ENCODE data around the gene GLI3.

Gene GLI3

GRCh38 chr7:41940760-41941343 is 296.2 kb downstream of the GLI3 start:
- DNase-seq (ENCODE audit: low read depth in 4 of 4, low spot score in 1 of 4): peak; percentile 19 to 40 (median 29)

DNA sequence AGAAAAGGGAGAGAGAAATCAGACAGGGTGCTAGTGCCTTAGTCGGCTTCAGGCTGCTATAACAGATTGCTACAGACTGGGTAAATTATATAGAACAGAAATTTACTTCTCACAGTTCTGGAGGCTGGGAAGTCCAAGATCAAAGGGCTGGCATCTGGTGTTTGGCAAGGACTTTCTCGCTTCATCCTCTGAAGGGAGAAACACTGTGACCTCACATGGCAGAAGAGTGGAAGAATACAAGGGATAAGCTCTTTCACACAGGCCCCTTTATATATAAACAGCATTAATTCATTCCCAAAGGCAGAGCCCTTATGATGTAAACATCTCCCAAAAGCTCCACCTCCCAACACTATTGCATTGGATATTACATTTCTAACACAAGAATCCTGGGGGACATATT is 298.6 kb downstream of the GLI3 start:
- DNase-seq (ENCODE audit: low read depth in 4 of 4, low spot score in 1 of 4): no peak

GRCh38 chr7:41933427-41933826 is 303.6 kb downstream of the GLI3 start:
- DNase-seq (ENCODE audit: low read depth in 4 of 4, low spot score in 1 of 4): no peak

DNA sequence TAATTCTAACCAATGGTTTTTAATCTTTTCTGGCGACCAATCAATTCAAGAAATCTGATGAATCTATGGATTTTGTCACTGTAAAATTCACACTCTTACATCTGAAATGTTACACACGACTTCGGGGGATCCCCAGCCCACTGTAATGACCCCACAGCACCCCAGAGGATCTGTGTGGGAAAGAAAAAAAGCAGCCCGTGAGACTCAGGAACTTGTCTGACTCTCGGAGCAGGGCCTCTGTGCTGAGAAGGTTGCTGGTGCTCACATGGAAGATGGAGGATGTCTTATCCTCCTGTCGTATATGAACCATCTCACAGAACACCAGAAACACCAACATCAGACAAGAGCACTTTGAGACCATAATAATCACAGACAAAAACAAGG is 305.8 kb downstream of the GLI3 start:
- no peak for DNase-seq (ENCODE audit: low read depth in 4 of 4, low spot score in 1 of 4)

- no peak for DNase-seq (ENCODE audit: low read depth in 4 of 4, low spot score in 1 of 4)
Measured at GRCh38 chr7:41930538-41931262, 306.3 kb downstream of the GLI3 start.

GRCh38 chr7:41928781-41929180 is 308.2 kb downstream of the GLI3 start:
- DNase-seq (ENCODE audit: low read depth in 4 of 4, low spot score in 1 of 4): no peak

- DNase-seq (ENCODE audit: low read depth in 4 of 4, low spot score in 1 of 4): no peak
Measured at GRCh38 chr7:41928166-41928565, 308.8 kb downstream of the GLI3 start.

- DNase-seq (ENCODE audit: low read depth in 4 of 4, low spot score in 1 of 4): no peak
Measured at GRCh38 chr7:41927380-41927779, 309.6 kb downstream of the GLI3 start.

DNA sequence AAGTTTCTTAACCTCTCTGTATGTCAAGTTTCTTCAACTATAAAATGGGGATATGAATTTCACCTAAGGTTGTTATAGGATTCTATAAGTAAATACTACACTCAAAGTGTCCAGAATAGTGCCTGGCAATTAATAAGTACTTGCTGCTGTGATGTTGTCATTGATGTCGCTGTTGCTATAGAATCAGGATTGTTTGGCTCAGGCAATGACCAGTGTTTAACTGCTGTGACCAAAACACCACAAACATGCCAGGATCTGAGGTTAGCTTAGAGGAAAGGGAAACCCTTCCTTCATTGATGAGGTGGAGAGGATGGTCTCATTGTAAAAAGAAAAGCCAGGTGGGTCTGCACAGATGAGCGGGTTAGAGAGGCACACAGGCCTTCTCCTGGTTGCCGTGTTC is 311.1 kb downstream of the GLI3 start:
- DNase-seq (ENCODE audit: low read depth in 4 of 4, low spot score in 1 of 4): no peak

GRCh38 chr7:41924796-41925195 is 312.2 kb downstream of the GLI3 start:
- no peak for DNase-seq (ENCODE audit: low read depth in 4 of 4, low spot score in 1 of 4)

DNA sequence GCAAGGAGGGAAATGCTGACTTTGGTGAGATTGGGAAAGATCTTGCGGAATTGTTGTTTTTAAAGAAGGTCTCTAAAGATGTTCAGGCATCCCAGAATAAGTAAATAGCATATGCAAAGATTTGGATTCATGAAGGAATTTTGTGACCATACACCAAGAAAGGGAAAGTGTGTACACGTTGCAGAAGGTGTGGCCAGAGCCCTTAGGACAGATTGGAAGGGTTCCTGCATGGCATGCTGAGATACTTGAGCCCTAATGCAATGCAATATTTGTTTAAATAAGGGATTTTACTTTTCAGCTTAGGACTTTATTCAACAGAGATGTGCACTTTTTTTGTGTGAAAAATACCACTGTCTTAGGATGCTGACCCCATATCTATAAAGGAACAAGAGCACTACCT is 314.6 kb downstream of the GLI3 start:
- no peak for DNase-seq (ENCODE audit: low read depth in 4 of 4, low spot score in 1 of 4)

DNA sequence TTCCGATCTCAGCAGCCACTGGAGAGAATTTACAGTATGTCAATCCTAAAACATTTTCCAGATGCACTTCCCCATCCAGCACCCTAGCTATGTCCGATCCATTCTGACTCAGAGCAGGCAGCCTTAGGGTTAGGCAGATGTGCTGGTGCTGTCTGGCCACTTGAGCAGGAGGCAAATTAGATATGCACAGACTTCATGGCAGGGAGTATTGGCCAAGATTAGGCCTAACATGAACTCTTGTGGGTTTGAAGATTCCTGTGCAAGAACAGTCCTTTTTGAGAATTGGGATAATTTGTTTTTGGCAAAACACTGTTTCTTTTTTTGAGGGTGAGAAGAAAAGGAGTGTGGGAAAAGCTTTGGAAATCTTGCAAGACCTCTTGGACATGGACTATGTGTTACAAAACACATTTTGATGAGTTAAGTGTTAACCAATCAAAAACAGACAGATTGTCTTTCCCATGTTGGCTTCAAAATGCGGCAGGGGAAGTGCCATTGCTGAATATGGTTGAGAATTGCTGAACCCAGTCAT is 315.5 kb downstream of the GLI3 start:
- DNase-seq (ENCODE audit: low read depth in 4 of 4, low spot score in 1 of 4): no peak

- no peak for DNase-seq (ENCODE audit: low read depth in 4 of 4, low spot score in 1 of 4)
Measured at GRCh38 chr7:41918597-41918996, 318.4 kb downstream of the GLI3 start.

GRCh38 chr7:41916450-41916927 is 320.5 kb downstream of the GLI3 start:
- DNase-seq (ENCODE audit: low read depth in 4 of 4, low spot score in 1 of 4): no peak

GRCh38 chr7:41915871-41916270 is 321.1 kb downstream of the GLI3 start:
- DNase-seq (ENCODE audit: low read depth in 4 of 4, low spot score in 1 of 4): no peak

DNA sequence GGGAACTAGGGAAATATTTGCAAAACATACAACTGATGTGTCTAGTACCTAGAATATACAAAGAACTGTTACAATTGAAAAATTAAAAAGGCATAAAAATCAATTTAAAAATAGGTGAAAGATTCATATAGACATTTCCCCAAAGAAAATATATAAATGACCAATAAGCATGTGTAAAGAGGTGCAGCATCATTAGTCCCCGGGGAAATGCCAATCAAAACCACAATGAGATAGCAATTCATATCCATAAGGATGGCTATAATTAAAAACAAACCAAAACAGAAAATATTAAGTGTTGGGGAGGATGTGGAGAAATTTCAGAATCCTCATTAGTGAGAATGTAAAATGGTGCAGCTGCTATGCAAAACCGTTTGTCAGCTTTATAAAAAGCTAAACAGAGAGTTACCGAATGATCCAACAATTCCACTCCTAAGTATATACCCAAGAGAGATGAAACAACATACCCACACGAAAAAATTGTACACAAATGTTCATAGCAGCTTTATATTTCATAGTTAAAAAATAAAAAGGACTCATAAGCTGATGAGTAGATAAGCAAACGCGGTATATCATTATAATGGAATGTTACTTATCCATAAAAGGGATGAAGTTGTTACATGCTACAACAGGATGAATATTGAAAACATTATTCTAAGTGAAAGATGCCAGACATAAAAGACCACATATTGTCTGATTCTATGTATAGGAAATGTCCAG is 324.0 kb downstream of the GLI3 start:
- DNase-seq (ENCODE audit: low read depth in 4 of 4, low spot score in 1 of 4): no peak

- DNase-seq (ENCODE audit: low read depth in 4 of 4, low spot score in 1 of 4): no peak
Measured at GRCh38 chr7:41912426-41912825, 324.6 kb downstream of the GLI3 start.

GRCh38 chr7:41911792-41912191 is 325.2 kb downstream of the GLI3 start:
- DNase-seq (ENCODE audit: low read depth in 4 of 4, low spot score in 1 of 4): no peak

All from stimulated activated CD4-positive, alpha-beta T cell treated with anti-CD3 and anti-CD28 coated beads, Interleukin-1b, Interleukin-23, amount 100 ng/mL, for 24 hours (primary cell).